Measurements from ENCODE around the gene GNB5. TPM values are rescaled to one million over a fixed set of nuclear protein-coding genes. Genes with fewer than 3 reads are reported as not detected.

GNB5 gene
- total and polyA plus RNA-seq, 4 donors: 18.2 to 30.0 (median 27.1) TPM

DNA sequence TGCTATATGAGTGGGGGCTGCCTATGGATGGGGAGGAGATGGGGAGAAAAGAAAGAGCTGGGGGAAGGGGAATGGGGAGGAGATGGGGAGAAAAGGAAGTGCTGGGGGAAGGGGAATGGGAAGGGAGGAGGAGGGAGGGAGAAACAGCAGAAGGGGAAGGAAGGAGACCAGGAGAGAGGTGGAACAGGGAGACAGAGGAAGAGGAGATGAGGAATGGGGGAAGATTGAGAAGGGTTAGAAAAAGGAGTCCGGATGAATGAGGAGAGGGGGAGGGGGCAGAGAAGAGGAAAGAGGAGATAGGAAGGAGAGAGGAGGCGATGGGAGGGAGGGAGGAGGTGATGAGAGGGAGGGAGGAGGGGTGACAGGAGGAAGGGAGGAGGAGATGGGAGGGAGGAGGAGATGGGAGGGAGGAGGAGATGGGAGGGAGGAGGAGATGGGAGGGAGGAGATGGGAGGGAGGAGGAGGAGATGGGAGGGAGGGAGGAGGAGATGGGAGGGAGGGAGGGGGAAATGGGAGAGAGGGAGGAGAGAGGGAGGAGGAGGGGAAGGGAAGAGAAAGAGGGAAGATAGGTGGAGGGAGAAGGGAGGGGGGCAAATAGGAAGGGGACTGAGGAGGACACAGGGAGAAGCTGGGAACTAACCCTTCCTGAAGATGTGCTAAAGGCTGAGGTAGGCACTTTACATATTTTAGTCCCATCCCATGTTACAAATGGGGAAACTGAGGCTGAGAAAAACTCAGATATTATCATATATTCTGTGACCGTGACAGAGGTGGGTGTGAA is 72.0 kb downstream of the GNB5 start:
- intact Hi-C loops (cut with DNase I): no loop called here
- WGBS, 2 donors: 71 to 80% methylated on average over 3 of the region's 3 CpGs
- no peak overlapping the region for H3K27ac ChIP-seq (ENCODE audit: low read depth in 1 of 2, low read length in 2 of 2)
- no peaks in the 10 kb centered on the region for H3K9me3 ChIP-seq (ENCODE audit: control insufficient read depth, low read length)
- H3K4me1 ChIP-seq (ENCODE audit: control insufficient read depth in 1 of 2, insufficient read depth in 2 of 2, low read length in 2 of 2): no peaks in the 10 kb centered on the region
- no peaks in the 10 kb centered on the region for H3K27me3 ChIP-seq (ENCODE audit: control insufficient read depth in 1 of 2, insufficient read depth in 2 of 2, low read length in 1 of 2)
- DNase-seq (no peak), ATAC-seq (ENCODE audit: low FRiP score) (no peak)
- no peaks in the 10 kb centered on the region for H3K36me3 ChIP-seq (ENCODE audit: control insufficient read depth in 1 of 2, insufficient read depth in 2 of 2, low read length in 1 of 2)
- H3K4me3 ChIP-seq (ENCODE audit: low read length in 2 of 2): no peak overlapping the region

DNA sequence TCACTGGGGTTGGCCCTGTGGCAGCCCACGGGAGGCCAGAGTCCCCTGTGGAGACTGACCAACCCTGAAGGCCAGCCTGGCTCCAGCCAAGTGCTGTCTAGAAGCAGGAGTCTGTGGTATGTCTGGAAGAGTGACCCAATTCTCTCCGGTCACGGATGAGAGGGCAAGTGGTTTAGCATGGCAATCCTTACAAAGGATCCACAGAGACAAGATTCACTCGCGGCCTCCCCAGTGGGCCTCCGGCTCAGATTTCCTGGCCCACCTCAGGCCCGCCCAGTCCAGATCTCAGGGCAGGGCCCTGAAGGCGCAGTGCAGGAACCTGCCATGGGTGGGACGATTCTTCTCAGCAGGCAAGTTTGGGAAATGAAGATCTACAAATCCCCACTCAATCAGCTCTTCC is 73.6 kb downstream of the GNB5 start:
- Histone ChIP-seq H3K4me1 (ENCODE audit: control insufficient read depth in 1 of 2, insufficient read depth in 2 of 2, low read length in 2 of 2) (no peaks in the 10 kb centered on the region), H3K4me3 (ENCODE audit: low read length in 2 of 2) (no peak overlapping the region), H3K27me3 (ENCODE audit: control insufficient read depth in 1 of 2, insufficient read depth in 2 of 2, low read length in 1 of 2) (no peaks in the 10 kb centered on the region), H3K27ac (ENCODE audit: low read depth in 1 of 2, low read length in 2 of 2) (no peak overlapping the region), H3K9me3 (ENCODE audit: control insufficient read depth, low read length) (no peaks in the 10 kb centered on the region), H3K36me3 (ENCODE audit: control insufficient read depth in 1 of 2, insufficient read depth in 2 of 2, low read length in 1 of 2) (no peaks in the 10 kb centered on the region)
- peak; percentile 14 for ATAC-seq (ENCODE audit: low FRiP score)
- no peak for DNase-seq
- WGBS, 2 donors: 86 to 89% methylated on average over 9 of the region's 9 CpGs
- intact Hi-C loops (cut with DNase I): no loop called here

DNA sequence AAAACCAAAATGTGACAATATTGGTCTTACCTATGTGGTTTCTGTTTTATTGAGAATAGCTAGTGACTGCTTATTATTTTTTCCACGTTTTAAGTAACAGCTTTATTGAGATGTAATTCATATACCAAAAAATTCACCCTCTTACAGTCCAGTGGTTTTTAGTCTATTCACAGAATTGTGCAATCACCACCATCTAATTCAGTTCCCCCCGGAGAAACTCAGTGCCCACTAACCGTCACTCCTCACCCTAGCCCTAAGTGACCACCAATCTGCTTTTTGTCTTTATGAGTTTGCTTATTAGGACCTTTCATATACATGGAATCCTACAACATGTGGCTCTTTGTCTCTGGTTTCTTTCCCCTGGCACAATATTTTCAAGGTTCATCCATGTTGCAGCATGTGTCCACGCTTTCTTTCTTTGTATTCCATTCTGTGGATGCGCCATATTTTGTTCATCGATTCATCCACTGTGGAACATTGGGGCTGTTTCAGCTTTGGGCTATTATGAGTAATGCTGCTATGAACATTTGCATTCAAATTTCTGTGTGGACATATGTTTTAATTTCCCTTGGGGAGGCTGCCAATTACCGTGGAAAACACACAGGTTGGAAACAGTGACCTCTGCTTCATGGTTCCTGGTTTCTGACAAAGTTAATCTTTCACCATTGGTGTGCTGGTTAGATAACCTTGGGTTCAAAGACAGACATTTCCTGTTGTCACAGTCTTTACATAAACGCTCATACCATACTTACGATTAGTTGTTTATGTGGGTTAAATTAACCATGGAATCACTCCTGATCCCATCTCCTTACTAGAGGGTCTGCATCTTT is 75.4 kb downstream of the GNB5 start:
- H3K27ac ChIP-seq (ENCODE audit: low read depth in 1 of 2, low read length in 2 of 2): no peak overlapping the region
- DNase-seq: no peak
- no peaks in the 10 kb centered on the region for H3K9me3 ChIP-seq (ENCODE audit: control insufficient read depth, low read length)
- no peak for ATAC-seq (ENCODE audit: low FRiP score)
- H3K4me3 ChIP-seq (ENCODE audit: low read length in 2 of 2): no peak overlapping the region
- H3K36me3 ChIP-seq (ENCODE audit: control insufficient read depth in 1 of 2, insufficient read depth in 2 of 2, low read length in 1 of 2): no peaks in the 10 kb centered on the region
- WGBS, 2 donors: 63 to 64% methylated on average over 9 of the region's 9 CpGs
- H3K4me1 ChIP-seq (ENCODE audit: control insufficient read depth in 1 of 2, insufficient read depth in 2 of 2, low read length in 2 of 2): no peaks in the 10 kb centered on the region
- H3K27me3 ChIP-seq (ENCODE audit: control insufficient read depth in 1 of 2, insufficient read depth in 2 of 2, low read length in 1 of 2): peaks cover 0 to 3% of the 10 kb centered on the region in 2 donors
- intact Hi-C loops (cut with DNase I): no loop called here

- H3K9me3 ChIP-seq (ENCODE audit: control insufficient read depth, low read length): no peaks in the 10 kb centered on the region
- no peaks in the 10 kb centered on the region for H3K4me1 ChIP-seq (ENCODE audit: control insufficient read depth in 1 of 2, insufficient read depth in 2 of 2, low read length in 2 of 2)
- H3K36me3 ChIP-seq (ENCODE audit: control insufficient read depth in 1 of 2, insufficient read depth in 2 of 2, low read length in 1 of 2): no peaks in the 10 kb centered on the region
- H3K27ac ChIP-seq (ENCODE audit: low read depth in 1 of 2, low read length in 2 of 2): no peak overlapping the region
- peaks cover 0 to 3% of the 10 kb centered on the region in 2 donors for H3K27me3 ChIP-seq (ENCODE audit: control insufficient read depth in 1 of 2, insufficient read depth in 2 of 2, low read length in 1 of 2)
- 58% methylated on average over 5 of the region's 5 CpGs for WGBS, 2 donors
- no peak overlapping the region for H3K4me3 ChIP-seq (ENCODE audit: low read length in 2 of 2)
- intact Hi-C loops (cut with DNase I): no loop called here
- DNase-seq: no peak
- no peak for ATAC-seq (ENCODE audit: low FRiP score)
These were observed 76.7 kb downstream of the GNB5 start for GRCh38 chr15:52114261-52115055.

- no peaks in the 10 kb centered on the region for H3K36me3 ChIP-seq (ENCODE audit: control insufficient read depth in 1 of 2, insufficient read depth in 2 of 2, low read length in 1 of 2)
- no peaks in the 10 kb centered on the region for H3K4me1 ChIP-seq (ENCODE audit: control insufficient read depth in 1 of 2, insufficient read depth in 2 of 2, low read length in 2 of 2)
- intact Hi-C loops (cut with DNase I): no loop called here
- no peak overlapping the region for H3K4me3 ChIP-seq (ENCODE audit: low read length in 2 of 2)
- ATAC-seq (ENCODE audit: low FRiP score): no peak
- no peak overlapping the region for H3K27ac ChIP-seq (ENCODE audit: low read depth in 1 of 2, low read length in 2 of 2)
- no peak for DNase-seq
- H3K9me3 ChIP-seq (ENCODE audit: control insufficient read depth, low read length): no peaks in the 10 kb centered on the region
- peaks cover 0 to 3% of the 10 kb centered on the region in 2 donors for H3K27me3 ChIP-seq (ENCODE audit: control insufficient read depth in 1 of 2, insufficient read depth in 2 of 2, low read length in 1 of 2)
These were observed 77.5 kb downstream of the GNB5 start for GRCh38 chr15:52113708-52114107.

- intact Hi-C loops (cut with DNase I): no loop called here
- H3K36me3 ChIP-seq (ENCODE audit: control insufficient read depth in 1 of 2, insufficient read depth in 2 of 2, low read length in 1 of 2): no peaks in the 10 kb centered on the region
- H3K9me3 ChIP-seq (ENCODE audit: control insufficient read depth, low read length): no peaks in the 10 kb centered on the region
- WGBS, 2 donors: 93 to 97% methylated on average over 3 of the region's 3 CpGs
- no peaks in the 10 kb centered on the region for H3K4me1 ChIP-seq (ENCODE audit: control insufficient read depth in 1 of 2, insufficient read depth in 2 of 2, low read length in 2 of 2)
- no peak overlapping the region for H3K27ac ChIP-seq (ENCODE audit: low read depth in 1 of 2, low read length in 2 of 2)
- H3K27me3 ChIP-seq (ENCODE audit: control insufficient read depth in 1 of 2, insufficient read depth in 2 of 2, low read length in 1 of 2): peaks cover 0 to 3% of the 10 kb centered on the region in 2 donors
- DNase-seq (no peak), ATAC-seq (ENCODE audit: low FRiP score) (no peak)
- H3K4me3 ChIP-seq (ENCODE audit: low read length in 2 of 2): no peak overlapping the region
These were observed 78.0 kb downstream of the GNB5 start for GRCh38 chr15:52113235-52113634.

DNA sequence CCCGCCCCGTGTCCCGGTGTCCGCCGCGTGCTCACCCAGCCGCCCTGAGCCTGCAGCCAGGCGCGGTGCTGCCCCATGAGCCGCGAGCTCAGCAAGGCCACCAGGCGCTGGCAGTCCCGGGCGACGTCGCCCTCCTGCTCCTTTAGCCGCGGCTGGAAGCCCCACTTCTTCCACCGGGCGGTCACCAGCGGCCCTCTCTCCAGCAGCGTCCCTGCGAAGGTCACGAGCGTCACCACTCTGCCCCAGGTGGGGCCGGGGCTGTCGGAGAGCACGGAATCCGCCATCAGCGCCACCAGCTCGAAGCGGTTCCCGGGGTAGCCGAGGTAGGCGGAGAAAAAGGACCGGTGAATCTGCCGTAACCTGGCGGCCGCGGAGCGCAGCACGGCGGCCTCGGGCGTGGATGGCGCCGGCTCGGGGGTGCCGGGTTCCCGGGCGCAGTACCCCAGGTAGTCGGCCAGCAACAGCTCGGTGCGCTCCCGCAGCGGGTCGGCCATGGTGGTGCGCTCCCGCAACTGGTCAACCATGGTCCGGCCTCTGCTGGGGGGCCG is 78.9 kb downstream of the GNB5 start:
- intact Hi-C loops (cut with DNase I): no loop called here
- no peaks in the 10 kb centered on the region for H3K36me3 ChIP-seq (ENCODE audit: control insufficient read depth in 1 of 2, insufficient read depth in 2 of 2, low read length in 1 of 2)

DNA sequence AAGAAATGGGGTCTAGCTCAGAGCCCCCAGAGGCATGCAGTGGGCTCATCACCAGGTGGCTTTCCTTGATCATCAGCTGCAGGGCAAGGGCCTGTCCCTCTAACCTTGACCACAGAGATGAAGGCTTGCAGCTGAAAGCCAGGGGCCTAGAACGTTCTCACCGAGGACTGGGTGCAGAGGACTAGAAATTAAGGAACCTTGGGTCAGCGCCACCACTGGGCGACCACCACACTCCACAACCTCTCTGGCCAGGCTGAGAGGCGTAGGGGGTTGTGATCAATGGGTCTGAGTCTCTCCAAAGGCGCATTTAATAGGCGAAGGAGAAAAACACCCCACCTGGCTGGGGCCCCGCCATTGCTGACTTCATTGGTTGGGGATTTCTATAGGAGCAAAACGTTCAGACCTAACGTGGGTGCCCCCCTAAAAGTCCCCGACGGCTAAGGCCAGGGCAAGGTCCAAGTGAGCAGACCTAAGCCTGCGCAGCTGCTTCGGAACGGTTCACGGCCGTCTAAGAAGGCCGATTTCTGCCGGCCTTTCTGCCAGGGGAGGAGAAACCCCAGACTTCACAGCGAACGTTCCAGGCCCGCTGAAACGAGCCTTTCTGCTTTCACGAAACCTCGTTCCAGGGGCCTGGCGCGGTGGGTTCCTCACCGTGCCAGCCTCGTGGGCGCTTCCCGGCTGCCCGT is 79.5 kb downstream of the GNB5 start:
- peaks cover 0 to 3% of the 10 kb centered on the region in 2 donors for H3K27me3 ChIP-seq (ENCODE audit: control insufficient read depth in 1 of 2, insufficient read depth in 2 of 2, low read length in 1 of 2)
- ATAC-seq (ENCODE audit: low FRiP score): no peak
- DNase-seq: no peak
- no peaks in the 10 kb centered on the region for H3K4me1 ChIP-seq (ENCODE audit: control insufficient read depth in 1 of 2, insufficient read depth in 2 of 2, low read length in 2 of 2)
- H3K27ac ChIP-seq (ENCODE audit: low read depth in 1 of 2, low read length in 2 of 2): no peak overlapping the region
- no peaks in the 10 kb centered on the region for H3K36me3 ChIP-seq (ENCODE audit: control insufficient read depth in 1 of 2, insufficient read depth in 2 of 2, low read length in 1 of 2)
- WGBS, 2 donors: 36 to 42% methylated on average over 32 of the region's 32 CpGs
- H3K4me3 ChIP-seq (ENCODE audit: low read length in 2 of 2): peak overlapping the region in 1 of 2 donors; percentile 25
- intact Hi-C loops (cut with DNase I): no loop called here
- H3K9me3 ChIP-seq (ENCODE audit: control insufficient read depth, low read length): no peaks in the 10 kb centered on the region

More for the DNA sequence above, 78.9 kb downstream of the GNB5 start:
- H3K4me3 ChIP-seq (ENCODE audit: low read length in 2 of 2): peak overlapping the region in 1 of 2 donors; percentile 25
- no peaks in the 10 kb centered on the region for H3K4me1 ChIP-seq (ENCODE audit: control insufficient read depth in 1 of 2, insufficient read depth in 2 of 2, low read length in 2 of 2)
- DNase-seq: peak in 1 of 2 donors; percentile 75
- no peak overlapping the region for H3K27ac ChIP-seq (ENCODE audit: low read depth in 1 of 2, low read length in 2 of 2)
- 2 to 3% methylated on average over 58 to 61 of the region's 61 CpGs for WGBS, 2 donors
- H3K9me3 ChIP-seq (ENCODE audit: control insufficient read depth, low read length): no peaks in the 10 kb centered on the region
- peaks cover 0 to 3% of the 10 kb centered on the region in 2 donors for H3K27me3 ChIP-seq (ENCODE audit: control insufficient read depth in 1 of 2, insufficient read depth in 2 of 2, low read length in 1 of 2)
- peak; percentile 72 for ATAC-seq (ENCODE audit: low FRiP score)

All from aorta (tissue), 5 donors.